ENCODE results near the gene CUX1.

Gene CUX1

DNA sequence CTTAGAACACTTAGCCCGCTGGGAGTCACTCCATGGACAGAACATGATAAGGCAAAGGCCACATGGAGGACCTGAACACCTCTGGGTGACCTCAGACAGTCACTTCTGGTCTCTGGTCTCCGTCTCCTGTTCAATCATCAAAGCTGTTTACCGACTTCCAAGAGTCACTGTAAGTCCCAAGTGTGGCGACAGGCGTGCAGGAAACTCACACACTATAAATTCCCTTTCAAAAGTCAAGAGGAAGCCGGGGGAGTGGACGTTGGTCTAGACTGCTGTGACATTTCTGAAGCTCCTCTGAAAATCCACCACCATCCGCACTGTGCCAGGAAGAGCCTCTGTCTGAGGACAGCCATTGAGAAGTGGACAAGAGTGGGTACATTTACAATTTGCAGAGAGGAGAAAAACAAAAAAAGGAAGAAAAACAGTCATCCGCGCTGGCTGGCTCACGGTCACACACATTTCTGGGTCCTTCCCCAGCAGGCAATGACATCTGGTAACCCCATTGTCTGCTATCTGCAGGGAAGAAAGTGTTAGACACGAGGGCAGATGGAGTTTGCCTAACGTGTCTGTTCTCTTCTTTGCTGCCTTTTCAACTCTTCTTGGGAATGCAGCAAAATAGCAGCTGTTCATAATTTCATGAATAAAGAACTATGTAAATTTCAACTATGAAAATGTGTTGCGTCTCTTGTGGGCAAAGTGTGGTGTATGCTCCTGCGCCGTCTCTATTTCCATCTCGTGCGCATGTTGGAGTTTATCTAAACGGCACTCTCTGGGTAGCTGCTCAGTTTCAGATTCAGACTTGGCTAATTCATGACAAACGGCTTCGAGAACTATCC is 32.9 kb upstream of the CUX1 start:
- POLR2A ChIA-PET = no interaction called here
- no peaks in the 10 kb centered on the region for H3K4me1 ChIP-seq (ENCODE audit: control insufficient read depth, insufficient read depth, low read length)
- CTCF ChIA-PET = interaction anchor here (0.7 kb wide), 1 partner anchor 95 kb away, joined by 3 read pairs; no protein-coding TSS in a partner anchor
- TF ChIP-seq RBAK (tag by site-specific recombination; IDR thresholded peaks at IDR 0.05) = no peak
- TF ChIP-seq, protein P1, sequence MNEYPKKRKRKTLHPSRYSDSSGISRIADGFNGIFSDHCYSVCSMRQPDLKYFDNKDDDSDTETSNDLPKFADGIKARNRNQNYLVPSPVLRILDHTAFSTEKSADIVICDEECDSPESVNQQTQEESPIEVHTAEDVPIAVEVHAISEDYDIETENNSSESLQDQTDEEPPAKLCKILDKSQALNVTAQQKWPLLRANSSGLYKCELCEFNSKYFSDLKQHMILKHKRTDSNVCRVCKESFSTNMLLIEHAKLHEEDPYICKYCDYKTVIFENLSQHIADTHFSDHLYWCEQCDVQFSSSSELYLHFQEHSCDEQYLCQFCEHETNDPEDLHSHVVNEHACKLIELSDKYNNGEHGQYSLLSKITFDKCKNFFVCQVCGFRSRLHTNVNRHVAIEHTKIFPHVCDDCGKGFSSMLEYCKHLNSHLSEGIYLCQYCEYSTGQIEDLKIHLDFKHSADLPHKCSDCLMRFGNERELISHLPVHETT (tag by site-specific recombination; IDR thresholded peaks at IDR 0.05) = no peak
- no peak for TF ChIP-seq ZNF677 (tag by site-specific recombination; IDR thresholded peaks at IDR 0.05)
- no peak for TF ChIP-seq ZNF37A (tag by site-specific recombination; IDR thresholded peaks at IDR 0.05)
- H3K36me3 ChIP-seq (ENCODE audit: control insufficient read depth in 2 of 2, insufficient read depth in 1 of 2, low read length in 2 of 2) = no peaks in the 10 kb centered on the region
- no peak overlapping the region for H3K4me3 ChIP-seq (ENCODE audit: low read depth, low read length)
- no peak overlapping the region for H3K27ac ChIP-seq (ENCODE audit: extremely low read depth, low read depth, low read length)
- no peaks in the 10 kb centered on the region for H3K9me3 ChIP-seq (ENCODE audit: control insufficient read depth, insufficient read depth, low read depth, low read length)

DNA sequence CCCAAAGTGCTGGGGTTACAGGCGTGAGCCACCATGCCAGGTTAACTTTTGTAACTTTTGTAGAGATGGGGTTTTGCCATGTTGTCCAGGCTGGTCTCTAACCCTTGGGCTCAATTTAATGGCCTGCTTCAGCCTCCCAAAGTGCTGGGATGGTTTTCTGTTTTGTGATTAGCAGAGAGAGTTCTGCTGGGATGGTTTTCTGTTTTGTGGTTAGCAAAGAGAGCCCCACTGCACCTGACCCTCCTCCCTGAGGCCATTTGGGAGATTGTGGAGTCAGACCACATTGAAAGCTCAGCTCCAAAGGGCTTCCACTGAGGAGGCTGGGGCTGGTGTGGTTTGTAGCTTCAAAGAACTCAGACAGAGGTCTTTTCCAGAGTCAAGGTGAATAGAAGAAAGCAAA is 29.6 kb upstream of the CUX1 start:
- H3K36me3 ChIP-seq (ENCODE audit: control insufficient read depth in 2 of 2, insufficient read depth in 1 of 2, low read length in 2 of 2) = no peaks in the 10 kb centered on the region
- POLR2A ChIA-PET = no interaction called here

DNA sequence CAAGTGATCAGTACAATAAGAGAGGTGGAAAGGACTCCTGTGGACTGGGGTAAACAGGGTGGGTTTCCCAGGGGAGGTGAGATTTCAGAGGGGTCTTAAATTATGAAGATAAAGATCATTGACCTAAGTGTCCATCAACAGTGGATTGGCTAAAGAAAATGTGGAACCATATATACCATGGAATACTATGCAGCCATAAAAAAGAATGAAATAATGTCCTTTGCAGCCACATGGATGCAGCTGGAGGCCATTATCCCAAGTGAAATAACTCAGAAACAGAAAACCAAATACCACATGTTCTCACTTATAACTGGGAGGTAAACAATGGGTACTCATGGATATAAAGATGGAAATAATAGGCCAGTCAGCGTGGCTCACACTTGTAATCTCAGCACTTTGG is 28.9 kb upstream of the CUX1 start:
- no peaks in the 10 kb centered on the region for H3K4me1 ChIP-seq (ENCODE audit: control insufficient read depth, insufficient read depth, low read length)
- ChIA-PET POLR2A (no interaction called here), CTCF (interaction anchor here (2.0 kb wide), 1 partner anchor 102 kb away, joined by 8 read pairs; no protein-coding TSS in a partner anchor)
- no peak for TF ChIP-seq ZNF155 (tag by site-specific recombination; IDR thresholded peaks at IDR 0.05)
- TF ChIP-seq HOXA7 (CRISPR knock-in tag; IDR thresholded peaks at IDR 0.05; ENCODE audit: borderline replicate concordance) = no peak
- peak; percentile 88 for TF ChIP-seq ZNF146 (tag by site-specific recombination; IDR thresholded peaks at IDR 0.05)
- TF ChIP-seq ZNF473 (tag by site-specific recombination; IDR thresholded peaks at IDR 0.05) = no peak
- TF ChIP-seq ZNF529 (tag by site-specific recombination; IDR thresholded peaks at IDR 0.05; ENCODE audit: insufficient replicate concordance) = no peak
- TF ChIP-seq, protein P2, sequence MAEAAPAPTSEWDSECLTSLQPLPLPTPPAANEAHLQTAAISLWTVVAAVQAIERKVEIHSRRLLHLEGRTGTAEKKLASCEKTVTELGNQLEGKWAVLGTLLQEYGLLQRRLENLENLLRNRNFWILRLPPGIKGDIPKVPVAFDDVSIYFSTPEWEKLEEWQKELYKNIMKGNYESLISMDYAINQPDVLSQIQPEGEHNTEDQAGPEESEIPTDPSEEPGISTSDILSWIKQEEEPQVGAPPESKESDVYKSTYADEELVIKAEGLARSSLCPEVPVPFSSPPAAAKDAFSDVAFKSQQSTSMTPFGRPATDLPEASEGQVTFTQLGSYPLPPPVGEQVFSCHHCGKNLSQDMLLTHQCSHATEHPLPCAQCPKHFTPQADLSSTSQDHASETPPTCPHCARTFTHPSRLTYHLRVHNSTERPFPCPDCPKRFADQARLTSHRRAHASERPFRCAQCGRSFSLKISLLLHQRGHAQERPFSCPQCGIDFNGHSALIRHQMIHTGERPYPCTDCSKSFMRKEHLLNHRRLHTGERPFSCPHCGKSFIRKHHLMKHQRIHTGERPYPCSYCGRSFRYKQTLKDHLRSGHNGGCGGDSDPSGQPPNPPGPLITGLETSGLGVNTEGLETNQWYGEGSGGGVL (tag by site-specific recombination; IDR thresholded peaks at IDR 0.05) = no peak
- no peak overlapping the region for H3K27ac ChIP-seq (ENCODE audit: extremely low read depth, low read depth, low read length)
- H3K9me3 ChIP-seq (ENCODE audit: control insufficient read depth, insufficient read depth, low read depth, low read length) = no peaks in the 10 kb centered on the region
- H3K4me3 ChIP-seq (ENCODE audit: low read depth, low read length) = no peak overlapping the region
- H3K36me3 ChIP-seq (ENCODE audit: control insufficient read depth in 2 of 2, insufficient read depth in 1 of 2, low read length in 2 of 2) = no peaks in the 10 kb centered on the region

More for the DNA sequence above, 29.6 kb upstream of the CUX1 start:
- Histone ChIP-seq H3K27ac (ENCODE audit: extremely low read depth, low read depth, low read length) (no peak overlapping the region), H3K4me1 (ENCODE audit: control insufficient read depth, insufficient read depth, low read length) (no peaks in the 10 kb centered on the region), H3K9me3 (ENCODE audit: control insufficient read depth, insufficient read depth, low read depth, low read length) (no peaks in the 10 kb centered on the region), H3K4me3 (ENCODE audit: low read depth, low read length) (no peak overlapping the region)
- CTCF ChIA-PET = no interaction called here
- TF ChIP-seq ZNF521 (tag by site-specific recombination; IDR thresholded peaks at IDR 0.05) (no peak), ZNF2 (tag by site-specific recombination; IDR thresholded peaks at IDR 0.05) (no peak), ZNF530 (tag by site-specific recombination; IDR thresholded peaks at IDR 0.05; ENCODE audit: low read depth) (no peak)

DNA sequence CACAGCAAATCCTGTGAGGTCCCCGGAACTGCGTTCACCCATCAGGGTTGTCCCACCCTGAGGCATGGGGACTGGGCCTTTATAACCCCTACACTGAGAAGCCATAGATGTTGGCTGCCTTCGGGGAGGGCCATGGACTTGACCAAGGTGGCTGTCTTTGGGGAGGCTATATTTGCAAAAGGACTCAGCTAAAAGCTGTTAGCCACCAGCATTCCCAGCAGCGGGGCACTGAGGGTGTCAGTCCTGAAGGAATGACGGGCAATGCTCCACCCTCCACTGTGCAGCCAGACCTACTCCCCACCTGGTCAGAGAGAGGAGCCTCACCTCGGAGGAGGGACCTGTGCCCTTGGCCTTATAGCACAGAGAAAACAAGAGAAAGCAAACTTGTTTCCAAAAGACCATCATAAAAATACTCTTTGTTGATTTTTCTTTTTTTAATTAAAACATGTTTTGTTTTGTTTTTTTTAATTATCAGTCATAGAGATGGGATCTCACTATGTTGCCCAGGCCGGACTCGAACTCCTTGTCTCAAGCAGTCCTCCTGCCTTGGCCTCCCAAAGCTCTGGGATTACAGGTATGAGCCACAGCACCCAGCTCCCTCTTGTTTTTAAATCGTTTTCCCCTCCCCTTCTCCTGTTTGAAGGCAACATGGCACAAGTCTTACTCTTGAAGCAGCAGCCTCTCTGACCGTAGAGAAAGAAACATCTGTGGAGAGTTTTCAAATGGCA is 26.7 kb upstream of the CUX1 start:
- Histone ChIP-seq H3K4me3 (ENCODE audit: low read depth, low read length) (no peak overlapping the region), H3K4me1 (ENCODE audit: control insufficient read depth, insufficient read depth, low read length) (no peaks in the 10 kb centered on the region), H3K27ac (ENCODE audit: extremely low read depth, low read depth, low read length) (no peak overlapping the region), H3K9me3 (ENCODE audit: control insufficient read depth, insufficient read depth, low read depth, low read length) (no peaks in the 10 kb centered on the region), H3K36me3 (ENCODE audit: control insufficient read depth in 2 of 2, insufficient read depth in 1 of 2, low read length in 2 of 2) (no peaks in the 10 kb centered on the region)
- ChIA-PET POLR2A (no interaction called here), CTCF (interaction anchor here (0.7 to 2.0 kb wide), 3 partner anchors 100 to 254 kb away, joined by 3 to 8 read pairs (median 3); no protein-coding TSS in a partner anchor)
- TF ChIP-seq ZNF24 (tag by site-specific recombination; IDR thresholded peaks at IDR 0.05) (no peak), ZNF121 (tag by site-specific recombination; IDR thresholded peaks at IDR 0.05) (0 out of 2 replicates have a peak, but pooled peaks have one; percentile 36)
